Activated CD4-positive, CD25-positive, alpha-beta regulatory T cell (primary cell): ENCODE measurements around the gene ADAMTS12.
"Not testable (repeated sequence)": the region's sequence is repeated elsewhere in the genome, so short reads cannot be mapped to it uniquely, and the experiment has no call there.

Experiments used
- DNase-seq, 4 experiments: peaks; one replicate each; lab custom pipeline; 2025; lab: John Stamatoyannopoulos, UW

ADAMTS12 gene

DNA sequence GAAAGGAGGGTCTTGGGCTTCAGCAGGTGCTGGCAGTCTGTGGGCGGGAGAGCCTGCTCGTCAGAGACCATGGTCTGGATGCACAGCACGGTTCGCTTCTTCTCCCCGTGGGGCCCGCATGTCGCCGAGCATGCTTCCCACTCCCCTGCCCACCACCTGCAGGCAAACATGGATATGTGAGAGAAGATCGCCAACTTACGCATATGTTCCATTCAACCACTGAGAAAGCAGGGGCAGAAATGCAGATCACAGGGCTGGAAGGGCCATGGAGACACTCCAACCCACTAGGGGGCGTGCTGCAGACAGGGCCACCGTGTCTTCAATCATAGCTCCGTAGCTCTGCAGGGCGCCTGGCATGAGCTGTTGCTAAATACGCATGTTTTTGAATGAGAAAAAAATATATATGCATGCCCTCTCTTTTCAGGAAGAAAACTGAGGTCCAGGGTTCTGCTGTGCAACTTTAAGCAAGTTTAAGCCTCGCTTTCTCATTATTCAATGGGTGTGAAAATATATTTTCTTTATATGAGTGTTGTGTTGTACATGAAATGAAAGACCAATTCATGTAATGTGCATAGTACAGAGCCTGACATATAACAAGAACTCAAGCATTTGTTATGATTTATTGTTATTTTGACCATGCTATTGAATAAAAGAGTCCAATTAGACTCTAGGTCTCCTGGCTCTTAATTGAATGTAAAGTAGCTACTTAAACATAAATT lies 303.0 kb downstream of the ADAMTS12 start:
- peak in 1 of 4 experiments; percentile 5 for DNase-seq

DNA sequence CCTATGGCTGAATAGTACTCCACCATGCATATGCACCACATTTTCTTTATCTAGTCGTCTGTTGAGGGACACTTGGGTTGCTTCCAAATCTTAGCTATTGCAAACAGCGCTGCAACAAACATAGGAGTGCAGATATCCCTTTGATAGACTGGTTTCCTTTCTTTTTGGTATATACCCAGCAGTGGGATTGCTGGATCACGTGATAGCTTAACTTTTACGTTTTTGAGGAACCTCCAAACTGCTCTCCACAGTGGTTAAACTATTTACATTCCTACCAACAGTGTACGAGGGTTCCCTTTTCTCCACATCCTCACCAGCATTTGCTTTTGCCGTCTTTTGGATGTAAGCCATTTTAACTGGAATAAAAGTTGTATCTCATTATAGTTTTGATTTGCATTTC lies 308.5 kb downstream of the ADAMTS12 start:
- DNase-seq, result no peak

DNA sequence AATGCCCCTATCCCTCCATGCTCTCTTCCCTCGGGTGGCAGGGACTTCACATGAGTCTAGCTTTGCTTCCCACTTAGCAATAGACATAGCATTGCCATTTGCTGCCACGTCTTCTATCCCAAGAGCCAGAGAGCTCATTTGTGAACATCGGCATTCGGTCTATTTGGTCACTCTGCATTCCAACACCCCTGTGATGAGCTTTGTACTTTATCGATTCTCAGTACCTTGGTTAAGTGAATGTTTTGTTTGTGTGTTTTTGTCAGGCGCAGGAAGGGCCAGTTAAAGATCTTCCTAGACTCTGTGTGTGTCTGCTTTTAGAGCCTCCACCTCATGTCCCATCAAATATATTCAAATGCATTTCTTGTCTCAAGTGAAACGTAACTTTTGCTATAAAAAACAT lies 309.4 kb downstream of the ADAMTS12 start:
- DNase-seq, result no peak

DNA sequence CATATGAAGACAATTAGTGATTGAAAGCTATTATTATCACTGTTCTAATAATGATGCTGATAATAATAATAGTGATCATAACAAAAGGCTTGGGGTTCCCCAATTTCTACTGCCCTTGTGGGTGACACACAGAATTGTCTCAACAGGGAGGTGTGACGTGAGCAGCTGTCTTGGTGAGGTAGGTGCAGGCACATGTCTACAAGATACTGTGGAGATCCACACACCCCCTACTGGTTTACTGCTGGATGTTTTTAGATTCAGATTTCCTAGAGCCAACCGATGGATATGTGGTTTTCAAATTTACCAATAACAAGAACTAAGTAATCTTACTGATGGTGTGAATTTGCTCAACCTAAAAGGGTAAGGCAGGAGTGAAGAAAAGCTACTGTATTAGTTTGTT lies 312.0 kb downstream of the ADAMTS12 start:
- DNase-seq, result no peak

DNA sequence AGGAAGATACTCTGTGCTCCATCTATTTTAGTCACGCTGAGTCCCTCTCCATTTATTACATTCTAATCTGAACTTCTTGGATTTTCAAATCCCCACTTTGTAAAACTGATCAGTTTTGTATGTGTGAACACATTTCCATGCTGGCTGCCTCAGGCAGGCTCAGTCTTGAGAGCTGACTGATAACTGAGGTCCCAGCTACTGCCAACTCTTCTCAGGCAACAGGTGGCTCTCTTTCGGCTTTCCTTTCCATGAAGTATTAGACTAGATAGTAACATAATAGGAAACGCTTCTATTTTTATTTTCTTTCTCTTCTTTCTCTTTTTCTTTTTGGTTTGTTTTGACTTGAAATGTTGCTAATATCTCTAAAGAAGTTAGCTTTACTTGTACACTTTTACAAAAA lies 312.6 kb downstream of the ADAMTS12 start:
- DNase-seq, result no peak

DNA sequence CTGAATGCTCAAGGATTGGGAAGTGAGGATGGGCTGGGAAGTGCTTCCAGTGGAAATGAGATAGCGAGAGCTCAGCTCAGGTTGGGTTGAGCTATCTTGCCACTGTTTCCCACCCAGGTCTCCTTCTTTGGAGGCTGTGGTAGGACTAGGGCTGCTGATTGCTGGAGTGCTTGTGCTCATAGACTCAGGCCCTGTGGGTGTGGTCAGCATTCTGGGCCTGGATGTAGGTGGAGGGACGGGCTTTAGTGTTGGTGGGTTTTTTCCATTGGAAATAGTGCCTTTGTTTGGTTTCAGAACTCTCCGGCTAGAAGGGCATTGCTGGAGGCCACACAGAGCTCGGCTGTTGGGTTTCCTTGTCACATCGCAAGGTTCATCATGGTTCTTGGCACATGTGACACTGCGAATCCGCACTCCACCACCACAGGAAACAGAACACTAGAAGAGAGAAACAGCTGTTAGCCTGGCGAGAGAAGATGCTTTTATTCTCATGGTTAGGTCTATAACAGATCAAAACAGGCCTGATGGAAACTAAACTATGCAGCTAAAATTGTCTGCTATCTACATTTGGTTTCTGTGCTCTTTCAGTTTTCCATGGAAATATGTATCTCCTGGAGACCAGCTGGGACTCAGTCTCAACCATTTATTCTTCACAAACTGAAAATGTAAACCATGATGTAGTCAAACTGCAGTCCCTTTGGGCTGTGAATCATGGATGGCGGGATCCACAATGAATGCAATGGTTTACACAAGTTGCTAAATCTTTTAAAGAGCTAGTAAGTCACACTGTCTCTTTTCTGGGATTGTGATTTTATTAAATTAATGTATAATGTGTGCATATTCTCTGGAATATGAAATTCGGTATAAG lies 314.8 kb downstream of the ADAMTS12 start:
- no peak for DNase-seq

DNA sequence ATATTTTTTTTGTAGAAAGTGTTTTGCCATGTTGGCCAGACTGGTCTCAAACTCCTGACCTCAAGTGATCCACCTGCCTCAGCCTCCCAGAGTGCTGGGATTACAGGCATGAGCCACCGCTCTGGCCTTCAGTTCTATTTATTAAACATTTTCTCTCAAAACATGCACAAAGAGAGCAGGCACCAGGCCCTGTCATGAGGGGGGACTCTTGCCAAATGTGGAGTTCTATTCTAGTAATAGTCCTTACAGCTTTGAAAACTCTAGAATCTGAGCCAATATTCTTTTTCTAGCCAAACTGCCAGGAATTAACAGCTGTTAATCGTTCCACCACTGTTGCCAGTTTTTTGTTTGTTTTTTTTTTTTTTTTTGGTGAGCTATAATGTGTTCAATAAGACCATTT lies 326.5 kb downstream of the ADAMTS12 start:
- no peak for DNase-seq

DNA sequence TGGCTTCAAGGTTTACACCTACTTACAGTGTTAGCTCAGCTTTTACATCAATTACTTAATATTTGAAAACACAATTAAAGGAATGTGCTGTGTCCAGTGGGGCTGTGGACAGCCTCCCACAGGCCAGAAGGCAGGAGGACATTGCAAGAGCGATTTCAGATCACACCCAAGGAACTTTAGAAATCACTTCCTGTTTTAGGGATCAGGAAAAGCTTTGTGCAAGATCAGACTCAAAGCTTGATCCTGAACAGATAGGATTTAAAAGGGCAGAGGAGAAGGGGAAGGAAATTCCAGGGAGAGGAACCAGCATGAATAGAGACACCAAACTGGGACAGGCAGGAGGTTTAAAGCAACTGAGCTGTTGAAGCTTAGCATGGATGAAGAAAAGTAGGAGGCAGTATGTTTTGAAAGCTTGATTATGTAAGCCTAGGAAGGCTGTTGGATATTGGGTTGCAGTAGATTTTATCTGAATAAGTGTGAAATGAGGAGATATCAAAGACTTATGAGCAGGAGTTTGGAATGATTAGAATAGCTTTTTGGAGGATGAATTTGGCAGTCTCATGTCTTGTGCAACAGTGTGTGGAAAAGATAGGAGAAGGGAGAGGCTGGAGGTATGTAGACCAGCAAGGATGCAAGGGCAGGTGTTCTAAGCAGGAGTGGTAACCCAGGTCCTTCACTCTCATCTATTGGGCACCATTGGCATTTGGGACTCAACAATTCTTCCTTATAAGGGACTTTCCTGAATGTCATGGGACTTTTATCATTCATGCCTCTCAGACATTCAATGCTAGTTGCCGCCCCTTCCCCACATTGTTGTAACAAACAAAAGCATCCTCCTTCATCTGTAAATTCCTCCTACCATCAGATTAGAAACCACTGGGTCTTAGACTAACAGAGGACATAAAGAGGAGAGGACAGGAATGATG lies 327.5 kb downstream of the ADAMTS12 start:
- no peak for DNase-seq

DNA sequence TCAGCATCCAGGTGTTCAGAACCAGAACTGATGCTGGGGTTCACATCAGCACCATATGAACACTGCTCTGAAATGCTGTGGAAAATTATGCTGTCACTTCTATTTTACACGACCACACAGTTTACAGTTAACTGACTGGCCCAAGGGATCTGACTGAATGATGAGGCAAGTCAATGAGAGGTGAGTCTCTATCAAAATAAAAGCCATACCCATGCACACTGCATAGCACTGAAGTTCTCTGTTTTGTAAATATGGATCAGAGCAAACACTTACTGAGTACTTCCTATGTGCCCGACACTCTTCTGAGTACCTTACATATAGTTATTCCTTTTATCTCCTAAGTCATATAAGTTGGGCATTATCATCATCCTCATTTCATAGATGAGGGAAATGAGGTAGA lies 328.3 kb downstream of the ADAMTS12 start:
- no peak for DNase-seq

DNA sequence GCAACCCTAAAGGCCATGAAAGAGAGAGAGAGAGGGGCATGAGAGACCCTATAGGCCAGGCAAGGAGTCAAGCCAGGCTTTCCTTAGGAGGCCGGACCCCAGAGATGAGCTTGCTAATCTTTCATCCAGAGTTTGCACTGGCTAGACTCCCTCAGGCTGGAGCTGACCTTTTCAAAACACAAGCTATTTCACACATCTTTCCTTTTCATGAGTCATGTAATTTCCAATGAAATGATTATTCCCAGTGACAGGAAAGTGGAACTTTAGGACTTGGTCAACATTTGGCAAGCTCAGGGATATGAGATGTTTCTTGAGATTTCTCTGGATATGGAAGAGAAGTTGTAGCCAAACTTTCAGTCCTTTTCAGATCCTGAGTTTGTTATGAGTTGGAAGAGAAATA lies 333.3 kb downstream of the ADAMTS12 start:
- no peak for DNase-seq

DNA sequence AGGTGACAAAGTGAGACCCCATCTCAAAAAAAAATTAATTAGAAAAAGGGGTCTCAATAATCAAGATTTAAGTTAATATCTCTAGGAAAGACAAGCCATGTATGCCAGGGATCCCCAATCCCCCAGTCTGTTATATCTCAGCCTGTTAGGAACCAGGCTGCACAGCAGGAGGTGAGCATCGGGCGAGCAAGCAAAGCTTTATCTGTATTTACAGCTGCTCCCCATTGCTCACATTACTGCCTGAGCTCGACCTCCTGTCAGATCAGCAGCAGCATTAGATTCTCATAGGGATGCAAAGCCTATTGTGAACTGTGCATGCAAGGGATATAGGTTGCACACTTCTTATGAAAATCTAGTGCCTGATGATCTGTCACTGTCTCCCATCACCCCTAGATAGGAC lies 334.2 kb downstream of the ADAMTS12 start:
- DNase-seq, result no peak

DNA sequence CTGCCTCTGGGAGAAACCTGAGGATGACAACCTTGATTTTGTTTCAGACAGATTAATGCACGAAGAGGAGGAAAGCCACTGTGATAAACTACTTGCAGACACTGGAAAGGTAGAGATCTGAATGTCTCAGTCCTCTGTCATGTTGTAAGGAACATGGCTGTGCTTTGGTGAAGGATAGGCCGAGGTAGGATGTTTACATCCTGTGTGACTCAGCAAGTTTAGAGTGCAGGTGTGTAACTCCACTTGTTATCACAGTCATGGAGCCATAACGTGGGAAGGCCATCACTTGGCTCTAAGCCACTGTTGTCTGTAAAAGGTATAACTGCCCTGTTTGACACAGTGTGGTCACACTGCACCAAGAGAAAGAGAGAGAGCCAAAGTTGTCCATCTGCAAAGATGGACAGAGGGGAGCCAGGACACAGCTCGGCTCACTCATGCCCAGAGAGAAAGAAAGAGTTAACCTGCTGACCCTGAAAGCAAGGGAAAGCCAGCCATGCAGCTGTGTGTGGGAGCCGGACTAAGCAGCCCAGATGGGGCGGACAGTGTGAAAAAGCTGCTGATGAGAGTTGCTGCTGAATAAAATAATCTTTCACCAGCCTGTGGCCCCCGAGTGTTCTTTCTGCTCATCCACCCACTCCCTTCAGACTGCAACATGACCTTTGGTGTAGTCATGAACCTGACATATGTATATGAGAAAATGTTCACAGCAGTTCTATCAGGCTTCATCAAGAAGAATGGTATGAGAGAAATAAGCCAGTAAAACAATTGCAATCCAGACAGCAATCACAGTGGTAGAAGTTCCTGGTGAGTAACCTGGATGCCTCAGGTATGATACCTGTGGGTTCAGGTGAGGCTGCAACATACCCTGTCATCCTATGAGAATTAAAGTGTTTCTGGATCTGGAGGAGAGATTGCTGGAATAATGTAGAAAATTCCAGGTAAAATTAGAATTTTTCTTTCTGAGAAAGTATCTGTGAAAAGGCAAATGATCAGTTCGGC lies 335.2 kb downstream of the ADAMTS12 start:
- DNase-seq, result no peak

DNA sequence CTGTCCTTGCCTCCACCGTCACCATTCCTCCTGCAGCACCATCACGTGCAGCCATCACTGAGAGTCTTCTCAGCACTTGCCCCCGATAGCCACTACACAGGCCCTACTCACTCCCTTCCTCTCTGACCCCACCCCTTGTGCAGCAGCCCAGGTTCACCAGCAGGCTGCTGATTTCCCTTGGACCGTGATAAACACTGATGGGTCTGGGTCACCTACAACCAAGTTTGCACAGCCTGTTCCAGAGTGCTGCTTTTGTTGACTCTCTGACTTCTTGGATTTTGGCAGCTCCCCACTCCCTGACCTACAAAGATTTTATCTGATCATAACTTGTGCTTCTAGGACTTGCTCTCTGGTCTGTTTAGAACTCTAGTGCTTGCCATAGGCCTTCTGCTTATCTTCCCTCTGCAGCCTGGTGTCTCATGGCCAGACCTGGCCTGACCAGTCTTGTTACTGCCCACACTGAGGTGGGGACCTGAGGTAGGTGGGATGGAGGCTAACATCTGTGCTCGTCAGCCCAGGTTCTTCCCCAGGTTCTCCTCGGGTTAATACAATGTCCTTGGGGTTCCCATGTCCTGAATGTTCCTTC lies 341.7 kb downstream of the ADAMTS12 start:
- DNase-seq, result no peak

DNA sequence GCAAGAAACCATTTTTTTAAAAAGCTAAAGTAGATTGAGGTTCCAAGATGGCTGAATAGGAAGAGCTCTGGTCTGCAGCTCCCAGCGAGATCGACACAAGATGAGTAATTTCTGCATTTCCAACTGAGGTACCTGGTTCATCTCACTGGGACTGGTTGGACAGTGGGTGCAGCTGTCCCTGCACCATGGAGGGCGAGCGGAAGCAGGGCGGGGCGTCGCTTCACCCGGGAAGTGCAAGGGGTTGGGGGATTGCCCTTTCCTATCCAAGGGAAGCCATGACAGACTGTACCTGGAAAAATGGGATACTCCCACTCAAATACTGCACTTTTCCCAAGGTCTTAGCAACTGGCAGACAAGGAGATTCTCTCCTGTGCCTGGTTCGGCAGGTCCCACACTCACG lies 352.0 kb downstream of the ADAMTS12 start:
- not testable (repeated sequence) for DNase-seq

DNA sequence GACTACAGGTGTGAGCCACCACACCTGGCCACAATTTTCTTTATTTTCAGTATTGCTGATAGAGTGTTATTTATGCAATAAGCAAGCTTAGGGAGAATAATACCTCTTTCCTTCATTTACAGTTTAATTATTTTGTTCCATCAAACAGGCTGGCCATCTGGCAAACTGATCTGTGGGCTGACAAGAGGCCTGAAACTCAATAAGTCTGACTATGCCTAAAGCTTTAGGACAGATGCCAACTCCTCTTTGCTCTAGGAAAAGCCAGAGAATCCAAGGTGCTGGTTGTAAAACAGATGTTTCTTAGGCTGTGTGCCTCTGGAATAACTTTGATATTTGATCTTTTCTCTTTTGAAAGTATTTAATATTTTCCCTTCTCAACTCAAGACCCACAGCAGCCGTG lies 352.6 kb downstream of the ADAMTS12 start:
- no peak for DNase-seq

DNA sequence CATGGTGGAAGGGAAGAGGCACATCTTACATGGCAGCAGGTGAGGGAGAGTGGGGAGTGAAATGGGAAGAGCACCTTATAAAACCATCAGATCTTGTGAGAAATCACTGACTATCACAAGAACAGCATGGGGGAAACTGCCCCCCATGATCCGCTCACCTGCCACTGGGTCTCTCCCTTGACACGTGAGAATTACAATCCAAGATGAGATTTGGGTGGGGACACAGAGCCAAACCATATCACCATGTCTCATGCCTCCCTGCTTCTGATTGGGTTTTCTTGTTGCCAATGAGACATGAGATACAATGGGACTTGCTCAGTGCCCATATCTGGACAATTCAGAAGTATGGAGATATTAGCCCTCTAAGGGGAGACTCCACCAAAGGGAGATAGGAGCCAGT lies 353.6 kb downstream of the ADAMTS12 start:
- no peak for DNase-seq

DNA sequence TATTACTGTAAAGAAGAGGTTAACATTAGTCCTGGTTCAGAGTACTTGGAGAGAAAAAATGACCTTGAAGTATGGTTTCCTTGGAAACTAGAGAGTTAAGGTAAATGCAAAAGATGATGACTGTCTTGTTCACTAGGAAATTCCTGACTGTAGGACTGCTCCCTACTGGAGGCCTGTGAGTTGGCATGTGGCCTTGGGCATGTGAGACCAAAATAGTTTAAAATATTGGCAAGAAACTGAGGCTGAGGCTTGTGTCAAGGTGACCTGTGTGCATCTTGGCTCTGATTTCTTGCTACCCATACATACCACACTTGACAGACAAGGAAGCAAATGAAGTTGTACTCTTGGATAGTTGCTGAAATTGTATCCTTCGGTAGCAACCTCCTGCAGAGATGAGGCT lies 354.6 kb downstream of the ADAMTS12 start:
- DNase-seq, result no peak

DNA sequence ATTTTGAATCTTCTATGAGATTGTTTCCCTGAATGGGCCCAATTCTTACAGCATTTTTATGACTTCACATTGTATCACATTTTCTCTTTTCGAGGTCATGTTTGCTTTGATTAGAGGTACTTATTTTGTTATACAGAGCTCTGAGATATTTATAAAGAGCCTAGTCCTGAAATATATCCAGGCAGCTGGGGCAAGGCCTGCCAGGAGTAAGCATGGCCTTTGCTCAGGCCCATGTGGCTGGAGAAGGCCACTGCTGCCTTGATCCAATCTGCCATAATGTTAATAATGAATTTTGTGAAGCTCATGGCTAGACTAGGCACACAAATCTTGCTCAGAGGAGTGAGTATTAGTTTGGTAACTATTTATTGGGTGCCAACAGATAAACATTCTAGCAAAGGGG lies 355.0 kb downstream of the ADAMTS12 start:
- DNase-seq, result no peak

DNA sequence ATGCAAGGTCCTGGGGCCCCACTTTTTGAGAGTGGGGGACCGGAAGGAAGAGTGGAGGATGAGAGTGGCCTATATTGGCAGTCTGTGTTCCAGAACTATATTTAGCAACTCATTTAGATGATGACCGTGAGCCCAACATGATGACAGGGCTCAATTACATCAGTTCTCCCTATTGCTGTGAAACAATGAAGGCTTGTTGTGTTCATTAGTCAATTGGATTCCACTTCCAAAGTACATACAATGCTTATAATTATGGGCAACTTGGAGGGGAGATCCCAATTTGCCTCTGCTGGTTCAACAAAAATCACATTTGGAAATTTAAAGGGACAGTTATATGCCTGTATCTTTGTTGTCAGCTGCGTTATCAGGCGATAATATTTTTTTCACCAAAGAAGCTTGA lies 360.0 kb downstream of the ADAMTS12 start:
- DNase-seq, result no peak

DNA sequence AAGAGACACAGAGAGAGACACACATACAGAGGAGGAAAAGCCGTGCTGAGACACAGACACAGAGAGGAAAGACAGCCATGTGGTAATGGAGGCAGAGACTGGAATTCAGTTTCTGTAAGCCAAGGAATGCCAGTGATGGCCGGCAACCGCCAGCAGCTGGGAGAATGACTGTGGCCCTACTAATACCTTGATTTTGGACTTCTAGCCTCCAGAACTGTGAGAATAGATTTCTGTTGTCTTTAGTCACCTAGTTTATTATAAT lies 360.8 kb downstream of the ADAMTS12 start:
- DNase-seq, result no peak
